Vagina (tissue), 2 donors: ENCODE results near the gene DACH1. TPM values are rescaled to one million over a fixed set of nuclear protein-coding genes. Genes with fewer than 3 reads are reported as not detected.

Experiments
- DNase-seq, 2 donors: peaks; one replicate each; pipeline ENCODE4 v3.0.0-alpha.2; 2017; ENCODE audit errors: extremely low spot score in 2 of 2
- H3K27ac ChIP-seq: fragments of 200-600 bp; sonication (generic); one replicate; pipeline ENCODE4 v1.5.1; 2019
- H3K27me3 ChIP-seq: fragments of 200-600 bp; sonication (generic); one replicate; pipeline ENCODE4 v1.5.1; 2019
- H3K36me3 ChIP-seq, 2 donors: fragments of 200-600 bp; sonication (generic); one replicate each; pipeline ENCODE4 v1.5.1; 2017 to 2019
- H3K4me1 ChIP-seq: fragments of 200-600 bp; sonication (generic); one replicate; pipeline ENCODE4 v1.5.1; 2019
- H3K4me3 ChIP-seq, 2 donors: fragments of 200-600 bp; sonication (generic); 1 replicate in 1 of 2; 2 replicates in 1 of 2; pipeline ENCODE4 v1.5.1; 2016 to 2019
- H3K9me3 ChIP-seq: fragments of 200-600 bp; sonication (generic); one replicate; pipeline ENCODE4 v1.5.1; 2019
- POLR2A ChIP-seq, 2 donors: fragments of 450-650 bp; IDR thresholded peaks; one replicate each; pipeline ENCODE4 v1.6.1; 2017; ENCODE audit warnings: antibody characterized with exemption in 2 of 2, mild to moderate bottlenecking in 2 of 2, moderate library complexity in 2 of 2
- POLR2AphosphoS5 ChIP-seq, 2 donors: sonication (generic); formaldehyde crosslinking; IDR thresholded peaks; one replicate each; pipeline ENCODE4 v1.9.0; 2017; ENCODE audit warnings: antibody characterized with exemption in 2 of 2, mild to moderate bottlenecking in 2 of 2, low read depth in 1 of 2; ENCODE audit not compliant: insufficient read depth in 1 of 2
- intact Hi-C: fragments of 100-400 bp; cut with DNase I; formaldehyde crosslinking; loops from one replicate; pipeline ENCODE4 v1.15.1; 2023
- total RNA-seq: library from RNA; depleted of rRNA; stranded (reverse); fragments of >200 nt; gene quantifications from one replicate; pipeline ENCODE4 v1.2.3, GENCODE V29; 2016
- TF ChIP-seq, protein P1 (sequence below), 3 experiments: fragments of 450-650 bp in 2 of 3; fragments of 200-600 bp in 1 of 3; sonication (generic) in 1 of 3; IDR thresholded peaks; one replicate each; pipeline ENCODE4 v1.5.1; 2017 to 2019; ENCODE audit warnings: antibody characterized with exemption in 3 of 3, mild to moderate bottlenecking in 2 of 3, moderate library complexity in 2 of 3

The DACH1 gene
- total RNA-seq, 1 donor from 2014 or later, result 7.9 TPM

DNA sequence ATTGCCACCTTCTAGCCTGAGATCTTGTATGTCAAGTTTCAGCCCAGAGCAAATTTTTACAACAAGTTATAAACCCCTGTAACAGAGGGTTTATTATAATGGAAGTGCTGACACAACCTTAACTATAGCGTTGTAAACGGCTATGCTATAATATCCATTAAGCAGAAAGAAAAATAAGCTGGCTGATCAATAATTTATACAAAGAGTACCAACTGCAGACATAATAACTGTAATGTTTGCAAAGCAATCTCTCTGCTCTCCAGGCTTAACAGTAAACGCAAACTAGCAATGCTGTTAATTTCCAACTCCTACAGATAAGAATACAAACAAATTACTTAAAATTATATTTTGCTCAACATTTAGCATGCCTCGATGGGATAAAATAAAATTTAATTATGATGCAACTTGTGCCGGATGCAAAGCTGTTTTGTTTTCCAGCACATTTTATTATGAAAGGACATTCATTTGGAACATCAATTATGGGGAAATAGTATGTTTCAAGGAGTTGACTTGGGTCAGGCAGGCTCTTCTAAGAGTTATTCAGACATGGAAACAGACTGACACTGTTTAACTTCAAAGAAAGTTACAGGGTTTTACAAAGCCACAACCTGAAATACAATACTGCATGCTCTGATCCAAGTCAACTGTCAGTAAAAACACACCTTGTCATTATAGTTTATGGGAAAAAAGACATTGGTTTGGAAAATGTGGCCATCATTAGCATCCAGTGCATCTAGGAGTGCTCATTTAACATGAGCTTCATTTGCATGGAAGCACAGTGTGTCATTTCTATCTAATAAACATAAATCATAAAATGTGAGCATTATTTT lies 6.6 kb upstream of the DACH1 start:
- DNase-seq, result no peak
- H3K36me3 ChIP-seq, result no peaks in the 10 kb centered on the region
- H3K27ac ChIP-seq, result no peak overlapping the region
- no peak overlapping the region for H3K4me3 ChIP-seq
- TF ChIP-seq, protein P1, sequence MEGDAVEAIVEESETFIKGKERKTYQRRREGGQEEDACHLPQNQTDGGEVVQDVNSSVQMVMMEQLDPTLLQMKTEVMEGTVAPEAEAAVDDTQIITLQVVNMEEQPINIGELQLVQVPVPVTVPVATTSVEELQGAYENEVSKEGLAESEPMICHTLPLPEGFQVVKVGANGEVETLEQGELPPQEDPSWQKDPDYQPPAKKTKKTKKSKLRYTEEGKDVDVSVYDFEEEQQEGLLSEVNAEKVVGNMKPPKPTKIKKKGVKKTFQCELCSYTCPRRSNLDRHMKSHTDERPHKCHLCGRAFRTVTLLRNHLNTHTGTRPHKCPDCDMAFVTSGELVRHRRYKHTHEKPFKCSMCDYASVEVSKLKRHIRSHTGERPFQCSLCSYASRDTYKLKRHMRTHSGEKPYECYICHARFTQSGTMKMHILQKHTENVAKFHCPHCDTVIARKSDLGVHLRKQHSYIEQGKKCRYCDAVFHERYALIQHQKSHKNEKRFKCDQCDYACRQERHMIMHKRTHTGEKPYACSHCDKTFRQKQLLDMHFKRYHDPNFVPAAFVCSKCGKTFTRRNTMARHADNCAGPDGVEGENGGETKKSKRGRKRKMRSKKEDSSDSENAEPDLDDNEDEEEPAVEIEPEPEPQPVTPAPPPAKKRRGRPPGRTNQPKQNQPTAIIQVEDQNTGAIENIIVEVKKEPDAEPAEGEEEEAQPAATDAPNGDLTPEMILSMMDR (IDR thresholded peaks at IDR 0.05), result no peak
- no peak for TF ChIP-seq POLR2A (IDR thresholded peaks at IDR 0.05)
- no peak for TF ChIP-seq POLR2AphosphoS5 (IDR thresholded peaks at IDR 0.05; ENCODE audit: insufficient read depth in 1 of 2, low read depth in 1 of 2)
- no peaks in the 10 kb centered on the region for H3K9me3 ChIP-seq
- intact Hi-C loops, result no loop called here
- H3K4me1 ChIP-seq, result peaks cover 9% of the 10 kb centered on the region
- H3K27me3 ChIP-seq, result no peaks in the 10 kb centered on the region

DNA sequence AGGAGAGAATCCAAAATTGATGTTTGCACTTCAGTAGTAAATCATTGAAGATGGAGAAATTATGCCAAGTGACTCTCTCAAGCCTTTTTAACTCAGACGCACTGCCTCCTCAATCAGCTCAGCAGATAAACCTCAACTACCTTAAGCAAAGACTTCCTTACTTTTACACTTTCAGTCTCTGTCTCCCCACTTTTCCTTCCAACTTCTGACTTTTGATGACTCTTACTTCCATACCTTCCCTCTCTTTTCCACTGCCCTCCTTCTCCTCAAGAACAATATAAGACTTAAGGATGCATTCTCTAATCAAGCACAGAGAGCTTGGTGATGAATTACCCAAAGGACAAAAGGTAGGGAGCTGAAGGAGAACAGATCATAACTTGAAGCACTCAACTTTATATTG lies 4.8 kb upstream of the DACH1 start:
- Histone ChIP-seq H3K9me3 (no peaks in the 10 kb centered on the region), H3K36me3 (no peaks in the 10 kb centered on the region), H3K4me3 (no peak overlapping the region), H3K27ac (no peak overlapping the region), H3K27me3 (no peaks in the 10 kb centered on the region), H3K4me1 (peaks cover 9% of the 10 kb centered on the region)
- TF ChIP-seq, protein P1 (IDR thresholded peaks at IDR 0.05), result no peak
- TF ChIP-seq POLR2A (IDR thresholded peaks at IDR 0.05), result no peak
- no peak for TF ChIP-seq POLR2AphosphoS5 (IDR thresholded peaks at IDR 0.05; ENCODE audit: insufficient read depth in 1 of 2, low read depth in 1 of 2)
- DNase-seq, result no peak
- intact Hi-C loops, result no loop called here

DNA sequence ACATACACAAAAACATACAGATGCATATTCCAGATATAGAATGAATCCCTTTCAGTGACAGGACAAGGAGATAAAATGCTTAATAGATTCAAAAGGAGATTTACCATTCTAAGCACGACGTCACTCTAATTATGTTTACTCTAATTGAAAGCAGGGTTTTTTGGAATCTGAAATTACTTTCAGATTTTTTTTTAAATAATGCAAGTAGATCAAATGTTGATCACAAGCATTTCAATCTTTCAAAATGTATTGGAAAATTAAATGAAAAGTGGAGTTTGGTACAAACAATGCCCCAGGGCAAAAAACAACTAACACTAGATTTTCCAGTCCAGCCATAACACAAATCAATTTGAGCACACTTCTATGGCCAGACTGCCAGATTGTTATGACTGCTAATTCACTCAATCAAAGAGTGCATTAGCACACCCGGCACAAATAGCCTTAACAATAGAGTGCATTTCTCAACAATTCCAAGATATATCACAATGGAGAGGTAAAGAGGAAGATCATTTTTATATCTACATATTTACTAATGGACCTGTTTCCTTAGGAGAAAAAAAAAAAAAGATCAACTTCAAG lies 4.3 kb upstream of the DACH1 start:
- Histone ChIP-seq H3K4me1 (peaks cover 9% of the 10 kb centered on the region), H3K27ac (no peak overlapping the region), H3K4me3 (no peak overlapping the region), H3K36me3 (no peaks in the 10 kb centered on the region), H3K9me3 (no peaks in the 10 kb centered on the region), H3K27me3 (no peaks in the 10 kb centered on the region)
- DNase-seq, result no peak
- intact Hi-C loops, result no loop called here
- TF ChIP-seq, protein P1 (IDR thresholded peaks at IDR 0.05), result no peak
- peak in 1 of 2 donors; percentile 14 for TF ChIP-seq POLR2AphosphoS5 (IDR thresholded peaks at IDR 0.05; ENCODE audit: insufficient read depth in 1 of 2, low read depth in 1 of 2)
- TF ChIP-seq POLR2A (IDR thresholded peaks at IDR 0.05), result no peak

DNA sequence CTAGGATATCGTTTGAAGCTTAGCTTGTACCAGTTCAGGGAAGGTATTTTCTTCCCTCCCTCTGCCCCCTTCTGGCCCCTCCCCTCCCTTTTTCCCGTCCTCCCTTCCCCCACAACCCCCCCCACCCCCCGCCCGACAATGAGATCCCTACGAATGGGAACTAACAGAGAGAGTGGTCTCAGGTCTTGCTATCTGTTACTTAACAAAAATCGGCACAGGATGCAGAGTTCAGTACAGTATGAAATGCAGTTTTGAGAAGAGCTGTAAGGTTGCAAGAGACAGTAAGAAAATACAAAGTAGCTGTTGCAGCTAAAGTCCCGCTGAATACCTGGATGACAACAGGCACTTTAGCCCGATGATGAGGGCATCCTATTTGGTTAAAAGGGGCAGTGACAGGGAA lies 3.1 kb upstream of the DACH1 start:
- intact Hi-C loops, result no loop called here
- Histone ChIP-seq H3K4me3 (no peak overlapping the region), H3K36me3 (no peaks in the 10 kb centered on the region), H3K4me1 (peaks cover 9% of the 10 kb centered on the region), H3K27me3 (no peaks in the 10 kb centered on the region), H3K27ac (no peak overlapping the region), H3K9me3 (no peaks in the 10 kb centered on the region)
- DNase-seq, result no peak
- TF ChIP-seq POLR2AphosphoS5 (IDR thresholded peaks at IDR 0.05; ENCODE audit: insufficient read depth in 1 of 2, low read depth in 1 of 2), result no peak

DNA sequence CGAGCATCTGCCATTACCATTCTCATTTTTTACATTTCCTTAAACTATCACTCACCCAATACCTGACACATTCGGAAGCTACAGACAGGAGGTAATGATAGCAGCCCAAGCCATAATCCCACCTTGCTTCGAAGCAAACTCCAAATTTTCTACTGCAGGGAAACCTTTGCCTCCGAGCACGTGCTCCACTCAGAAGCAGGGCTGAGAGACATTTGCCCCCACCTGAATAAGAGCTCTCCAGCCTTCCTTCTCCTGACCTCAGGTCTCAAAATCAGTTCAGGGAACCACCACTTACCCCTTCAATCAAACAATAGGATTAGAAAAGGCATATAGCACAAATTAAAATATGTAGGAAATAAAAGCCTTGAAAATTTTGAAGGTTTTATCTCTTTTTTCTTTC lies 2.3 kb upstream of the DACH1 start:
- Histone ChIP-seq H3K4me1 (peaks cover 9% of the 10 kb centered on the region), H3K9me3 (no peaks in the 10 kb centered on the region), H3K4me3 (no peak overlapping the region), H3K36me3 (no peaks in the 10 kb centered on the region), H3K27me3 (no peaks in the 10 kb centered on the region), H3K27ac (no peak overlapping the region)
- intact Hi-C loops, result no loop called here
- TF ChIP-seq POLR2AphosphoS5 (IDR thresholded peaks at IDR 0.05; ENCODE audit: insufficient read depth in 1 of 2, low read depth in 1 of 2) (no peak), POLR2A (IDR thresholded peaks at IDR 0.05) (no peak)
- TF ChIP-seq, protein P1 (IDR thresholded peaks at IDR 0.05), result no peak
- DNase-seq, result no peak
